HL-60 (cell line): ENCODE data around the gene EHD1.

Experiments used
- DNase-seq, 2 experiments: peaks; one replicate each; pipeline ENCODE4 v3.0.0-alpha.2; 2010 to 2020; ENCODE audit warnings: low read depth in 1 of 2, low spot score in 1 of 2
- H3K27ac ChIP-seq: fragments of 250-450 bp; sonication (Bioruptor Pico); replicated peaks from 2 replicates; pipeline ENCODE4 v1.5.1; 2020; ENCODE audit warnings: mild to moderate bottlenecking, moderate library complexity
- H3K27me3 ChIP-seq: fragments of 250-450 bp; sonication (Bioruptor Pico); 2 replicates; pipeline ENCODE4 v1.5.1; 2021; ENCODE audit warnings: mild to moderate bottlenecking, moderate library complexity; ENCODE audit not compliant: insufficient read depth, poor library complexity, severe bottlenecking
- H3K4me3 ChIP-seq: replicated peaks from 2 replicates; pipeline ENCODE4 v1.5.1; 2011; ENCODE audit warnings: mild to moderate bottlenecking, control low read depth, low read length; ENCODE audit not compliant: insufficient read depth
- GABPA ChIP-seq: IDR thresholded peaks from 2 replicates; pipeline ENCODE4 v1.6.1; 2012; ENCODE audit warnings: low read depth
- POLR2AphosphoS5 ChIP-seq: IDR thresholded peaks from 2 replicates; pipeline ENCODE4 v1.6.1; 2012; ENCODE audit warnings: low read depth
- REST ChIP-seq: IDR thresholded peaks from 2 replicates; pipeline ENCODE4 v1.6.1; 2012; ENCODE audit warnings: low read depth; ENCODE audit not compliant: insufficient replicate concordance
- SPI1 ChIP-seq: IDR thresholded peaks from 2 replicates; pipeline ENCODE4 v1.6.1; 2012; ENCODE audit warnings: low read depth, mild to moderate bottlenecking, borderline replicate concordance
- TF ChIP-seq, protein P1 (sequence below): IDR thresholded peaks from one replicate; pipeline ENCODE4 v1.5.1; 2011; ENCODE audit warnings: low read length, control low read depth, inconsistent platforms; ENCODE audit not compliant: insufficient read depth

Gene EHD1

DNA sequence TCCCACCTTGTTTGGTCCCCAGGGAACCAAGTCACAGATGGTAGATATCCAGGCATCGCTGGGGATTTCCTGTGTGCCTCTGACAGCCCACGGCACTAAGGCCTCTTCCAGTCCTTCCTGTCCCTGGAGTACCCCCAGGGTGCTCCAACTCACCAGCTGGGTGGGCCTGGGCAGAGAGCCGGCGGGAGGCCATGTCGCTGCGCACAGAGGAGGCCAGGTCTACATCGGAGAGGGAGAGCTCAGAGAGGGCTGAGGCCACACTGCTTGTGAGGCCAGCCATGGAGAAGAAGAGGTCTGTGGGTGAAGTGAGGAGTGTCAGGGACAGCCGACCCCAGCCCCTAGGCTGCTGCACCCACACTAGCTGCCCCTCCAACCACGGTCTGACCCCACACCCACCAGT lies 33.3 kb upstream of the EHD1 start:
- DNase-seq, result no peak
- Histone ChIP-seq H3K4me3 (no peak overlapping the region), H3K27me3 (no peaks in the 10 kb centered on the region), H3K27ac (no peak overlapping the region)
- TF ChIP-seq, protein P1, sequence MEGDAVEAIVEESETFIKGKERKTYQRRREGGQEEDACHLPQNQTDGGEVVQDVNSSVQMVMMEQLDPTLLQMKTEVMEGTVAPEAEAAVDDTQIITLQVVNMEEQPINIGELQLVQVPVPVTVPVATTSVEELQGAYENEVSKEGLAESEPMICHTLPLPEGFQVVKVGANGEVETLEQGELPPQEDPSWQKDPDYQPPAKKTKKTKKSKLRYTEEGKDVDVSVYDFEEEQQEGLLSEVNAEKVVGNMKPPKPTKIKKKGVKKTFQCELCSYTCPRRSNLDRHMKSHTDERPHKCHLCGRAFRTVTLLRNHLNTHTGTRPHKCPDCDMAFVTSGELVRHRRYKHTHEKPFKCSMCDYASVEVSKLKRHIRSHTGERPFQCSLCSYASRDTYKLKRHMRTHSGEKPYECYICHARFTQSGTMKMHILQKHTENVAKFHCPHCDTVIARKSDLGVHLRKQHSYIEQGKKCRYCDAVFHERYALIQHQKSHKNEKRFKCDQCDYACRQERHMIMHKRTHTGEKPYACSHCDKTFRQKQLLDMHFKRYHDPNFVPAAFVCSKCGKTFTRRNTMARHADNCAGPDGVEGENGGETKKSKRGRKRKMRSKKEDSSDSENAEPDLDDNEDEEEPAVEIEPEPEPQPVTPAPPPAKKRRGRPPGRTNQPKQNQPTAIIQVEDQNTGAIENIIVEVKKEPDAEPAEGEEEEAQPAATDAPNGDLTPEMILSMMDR, result no peak
- TF ChIP-seq SPI1 (no peak), REST (no peak)

- Histone ChIP-seq H3K4me3 (no peak overlapping the region), H3K27ac (no peak overlapping the region), H3K27me3 (no peaks in the 10 kb centered on the region)
- TF ChIP-seq POLR2AphosphoS5, result no peak
- TF ChIP-seq, protein P1, result no peak
- no peak for DNase-seq
Measured at GRCh38 chr11:64911142-64911541, 32.7 kb upstream of the EHD1 start.

DNA sequence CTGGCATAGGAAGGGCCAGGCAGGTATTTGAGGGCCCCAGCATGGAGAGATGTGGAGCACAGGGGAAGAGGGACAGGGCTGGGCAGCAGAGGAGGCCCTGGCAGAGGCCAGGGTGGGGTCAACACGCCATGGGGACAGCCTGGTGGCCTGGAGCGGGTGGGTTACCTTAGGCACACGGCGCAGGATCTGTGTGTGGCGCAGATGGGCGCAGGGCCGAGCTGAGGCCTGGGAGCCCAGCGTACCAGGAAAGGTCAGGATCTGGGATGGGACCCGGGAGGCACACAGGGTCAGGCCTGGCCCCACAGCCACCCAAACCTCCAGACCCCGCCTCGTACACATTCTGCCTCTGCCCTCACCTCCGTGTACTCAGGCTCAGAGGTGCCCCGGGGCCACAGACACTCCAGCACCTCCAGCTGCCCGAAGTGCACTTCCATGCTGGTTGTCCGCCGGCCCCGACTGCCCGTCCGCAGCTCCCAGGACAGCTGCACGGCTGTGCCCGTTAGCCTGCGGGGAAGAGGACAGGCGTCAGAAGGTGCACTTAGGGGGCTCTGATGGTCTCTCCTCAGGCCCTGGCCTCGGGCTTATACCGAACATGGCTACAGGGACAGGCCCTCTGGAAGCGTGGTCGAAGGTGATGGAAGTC lies 32.2 kb upstream of the EHD1 start:
- H3K27ac ChIP-seq, result no peak overlapping the region

More for the DNA sequence above, 32.2 kb upstream of the EHD1 start:
- DNase-seq, result no peak
- H3K4me3 ChIP-seq, result no peak overlapping the region
- TF ChIP-seq REST, result no peak
- TF ChIP-seq POLR2AphosphoS5, result no peak
- TF ChIP-seq, protein P1, result no peak
- no peak for TF ChIP-seq SPI1
- TF ChIP-seq GABPA, result no peak
- no peaks in the 10 kb centered on the region for H3K27me3 ChIP-seq
